GM19468 (cell line): ENCODE measurements around the gene SNAPC2.
"Not testable (repeated sequence)": the region's sequence is repeated elsewhere in the genome, so short reads cannot be mapped to it uniquely, and the experiment has no call there.

Experiments
- ATAC-seq: cut with Tn5 transposase; IDR thresholded peaks from one replicate; pipeline ENCODE4 v1.9.1; 2021; ENCODE audit warnings: mild to moderate bottlenecking, moderate library complexity, moderate number of reproducible peaks; ENCODE audit not compliant: unreplicated experiment; ENCODE audit errors: extremely low read depth

SNAPC2 gene

GRCh38 chr19:7930765-7931164, 10.6 kb downstream of the SNAPC2 start:
- no peak for ATAC-seq

GRCh38 chr19:7931221-7932061, 11.3 kb downstream of the SNAPC2 start:
- ATAC-seq = no peak

- ATAC-seq = no peak
Observed at GRCh38 chr19:7932276-7932929, 12.3 kb downstream of the SNAPC2 start.

- no peak for ATAC-seq
Observed at GRCh38 chr19:7932930-7933300, 12.8 kb downstream of the SNAPC2 start.

- ATAC-seq = no peak
Observed at GRCh38 chr19:7933411-7933810, 13.3 kb downstream of the SNAPC2 start.

- ATAC-seq = no peak
Observed at GRCh38 chr19:7933828-7934725, 13.9 kb downstream of the SNAPC2 start.

GRCh38 chr19:7934766-7935165, 14.6 kb downstream of the SNAPC2 start:
- ATAC-seq = no peak

- ATAC-seq = no peak
Observed at GRCh38 chr19:7940841-7941240, 20.7 kb downstream of the SNAPC2 start.

- no peak for ATAC-seq
Observed at GRCh38 chr19:7941895-7942596, 21.9 kb downstream of the SNAPC2 start.

GRCh38 chr19:7942981-7943443, 22.9 kb downstream of the SNAPC2 start:
- no peak for ATAC-seq

- peak; percentile 92 for ATAC-seq
Observed at GRCh38 chr19:7943444-7944176, 23.5 kb downstream of the SNAPC2 start, which contains the start of gene TIMM44. Gene TIMM44, minus strand, starts transcription at chr19:7943666. Its CDS starts 15 bp downstream, at chr19:7943651.

GRCh38 chr19:7944177-7944761, 24.1 kb downstream of the SNAPC2 start:
- ATAC-seq = no peak

GRCh38 chr19:7947939-7948338, 27.8 kb downstream of the SNAPC2 start:
- no peak for ATAC-seq

GRCh38 chr19:7953060-7953459, 32.9 kb downstream of the SNAPC2 start:
- no peak for ATAC-seq

GRCh38 chr19:7953576-7953975, 33.4 kb downstream of the SNAPC2 start:
- ATAC-seq = no peak

GRCh38 chr19:7955696-7956095, 35.6 kb downstream of the SNAPC2 start:
- ATAC-seq = no peak

GRCh38 chr19:7959211-7959610, 39.1 kb downstream of the SNAPC2 start:
- ATAC-seq = no peak

- not testable (repeated sequence) for ATAC-seq
Observed at GRCh38 chr19:7961082-7961481, 40.9 kb downstream of the SNAPC2 start.
